ENCODE data around the gene ST6GALNAC2.

The ST6GALNAC2 gene

DNA sequence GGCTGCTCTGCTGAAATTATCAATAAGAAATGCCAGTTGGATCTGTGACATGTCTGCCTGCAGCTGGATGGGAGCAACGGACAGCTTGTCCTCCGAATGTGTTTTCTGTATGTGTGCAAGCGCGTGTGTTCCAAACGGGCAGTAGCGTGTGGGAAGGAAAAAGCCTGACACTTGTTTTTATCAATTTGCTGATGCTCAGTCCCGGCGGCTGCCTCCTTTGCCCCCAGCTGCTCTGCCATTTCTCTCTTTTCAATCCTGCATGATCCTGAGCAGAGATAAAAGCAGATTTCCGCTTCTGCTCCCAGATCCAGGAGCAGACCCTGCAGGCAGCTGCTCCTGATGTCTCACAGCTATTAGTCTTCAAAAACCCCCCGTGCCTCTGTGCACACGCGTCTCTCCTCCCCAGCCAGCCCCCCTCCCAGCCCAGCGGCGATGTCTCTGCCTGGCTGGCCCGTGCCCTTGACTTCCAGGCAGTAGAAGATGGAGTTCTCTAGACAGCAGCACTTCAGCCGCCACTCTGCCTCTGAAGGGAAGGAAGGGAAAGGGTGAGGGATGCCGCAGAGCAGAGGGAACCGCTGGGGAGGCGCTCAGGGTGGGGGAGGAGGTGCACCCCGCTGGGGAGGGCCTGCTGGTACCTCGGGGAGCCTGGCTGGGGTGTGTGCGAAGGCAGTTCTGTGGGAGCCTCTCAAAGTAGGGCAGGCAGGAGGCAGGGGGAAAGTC is 41.7 kb downstream of the ST6GALNAC2 start:
- no peak overlapping the region for H3K4me3 ChIP-seq (ENCODE audit: low read depth, low read length)
- TF ChIP-seq, protein P1, sequence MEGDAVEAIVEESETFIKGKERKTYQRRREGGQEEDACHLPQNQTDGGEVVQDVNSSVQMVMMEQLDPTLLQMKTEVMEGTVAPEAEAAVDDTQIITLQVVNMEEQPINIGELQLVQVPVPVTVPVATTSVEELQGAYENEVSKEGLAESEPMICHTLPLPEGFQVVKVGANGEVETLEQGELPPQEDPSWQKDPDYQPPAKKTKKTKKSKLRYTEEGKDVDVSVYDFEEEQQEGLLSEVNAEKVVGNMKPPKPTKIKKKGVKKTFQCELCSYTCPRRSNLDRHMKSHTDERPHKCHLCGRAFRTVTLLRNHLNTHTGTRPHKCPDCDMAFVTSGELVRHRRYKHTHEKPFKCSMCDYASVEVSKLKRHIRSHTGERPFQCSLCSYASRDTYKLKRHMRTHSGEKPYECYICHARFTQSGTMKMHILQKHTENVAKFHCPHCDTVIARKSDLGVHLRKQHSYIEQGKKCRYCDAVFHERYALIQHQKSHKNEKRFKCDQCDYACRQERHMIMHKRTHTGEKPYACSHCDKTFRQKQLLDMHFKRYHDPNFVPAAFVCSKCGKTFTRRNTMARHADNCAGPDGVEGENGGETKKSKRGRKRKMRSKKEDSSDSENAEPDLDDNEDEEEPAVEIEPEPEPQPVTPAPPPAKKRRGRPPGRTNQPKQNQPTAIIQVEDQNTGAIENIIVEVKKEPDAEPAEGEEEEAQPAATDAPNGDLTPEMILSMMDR (IDR thresholded peaks at IDR 0.05; ENCODE audit: low read depth, low read length), result no peak

DNA sequence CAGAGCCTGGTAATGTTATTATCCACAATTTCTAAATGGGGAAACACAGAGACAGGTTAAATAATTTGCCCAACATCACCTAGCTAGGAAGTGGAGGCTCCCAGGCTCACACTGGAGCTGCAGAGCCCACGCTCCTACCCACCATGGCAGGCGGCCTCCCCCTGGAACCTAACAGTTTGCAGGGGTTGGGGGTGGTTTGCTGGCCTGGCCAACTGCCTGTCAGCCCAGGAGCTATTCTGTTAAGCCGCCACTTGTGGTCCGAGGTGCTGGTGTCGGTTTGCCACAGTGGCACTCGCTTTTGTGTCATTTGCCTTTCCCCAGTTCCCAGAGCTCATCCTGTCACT is 42.2 kb downstream of the ST6GALNAC2 start:
- no peak overlapping the region for H3K4me3 ChIP-seq (ENCODE audit: low read depth, low read length)
- TF ChIP-seq, protein P1 (IDR thresholded peaks at IDR 0.05; ENCODE audit: low read depth, low read length), result no peak

DNA sequence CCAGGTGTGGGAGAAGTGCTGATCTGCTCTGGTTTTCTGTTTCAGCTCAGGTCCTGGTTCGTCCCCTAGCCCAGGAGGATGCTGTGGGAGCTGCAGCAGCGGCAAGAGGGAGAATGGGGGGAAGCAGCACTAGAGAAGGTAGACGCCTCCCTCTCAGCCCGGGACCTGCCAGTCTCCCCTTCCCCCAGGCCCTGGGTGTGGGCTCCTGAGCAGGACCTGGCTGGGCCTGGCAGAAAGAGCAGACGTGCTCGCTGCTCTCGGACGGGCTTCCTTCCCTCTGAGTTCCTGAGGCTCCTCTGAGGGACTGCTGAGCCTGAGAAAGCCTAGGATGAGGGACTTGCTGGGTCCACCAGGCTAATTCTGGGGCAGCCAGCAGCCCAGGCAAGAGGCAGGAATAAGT is 42.7 kb downstream of the ST6GALNAC2 start:
- TF ChIP-seq, protein P1 (IDR thresholded peaks at IDR 0.05; ENCODE audit: low read depth, low read length), result no peak
- no peak overlapping the region for H3K4me3 ChIP-seq (ENCODE audit: low read depth, low read length)

DNA sequence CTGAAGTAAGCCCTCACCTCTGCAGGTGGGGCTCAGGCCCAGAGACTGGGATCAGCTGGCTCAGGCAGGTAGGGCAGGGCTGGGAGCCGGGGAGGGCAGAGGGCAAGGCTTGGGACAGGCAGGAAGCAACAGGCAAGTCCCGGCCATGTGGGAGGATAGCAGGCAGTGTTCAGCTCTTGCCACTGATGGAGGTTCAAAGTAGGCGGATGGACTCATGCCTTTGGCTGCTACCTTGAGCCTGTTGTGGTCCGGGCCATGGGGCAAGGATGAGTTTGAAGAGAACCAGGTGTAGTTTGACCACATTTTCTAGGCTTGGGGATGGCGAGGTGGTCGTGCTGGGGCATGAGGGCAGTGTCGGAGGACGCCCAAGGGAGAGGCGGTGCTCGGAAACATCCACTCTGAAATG is 43.1 kb downstream of the ST6GALNAC2 start:
- TF ChIP-seq, protein P1 (IDR thresholded peaks at IDR 0.05; ENCODE audit: low read depth, low read length), result no peak
- H3K4me3 ChIP-seq (ENCODE audit: low read depth, low read length), result no peak overlapping the region

DNA sequence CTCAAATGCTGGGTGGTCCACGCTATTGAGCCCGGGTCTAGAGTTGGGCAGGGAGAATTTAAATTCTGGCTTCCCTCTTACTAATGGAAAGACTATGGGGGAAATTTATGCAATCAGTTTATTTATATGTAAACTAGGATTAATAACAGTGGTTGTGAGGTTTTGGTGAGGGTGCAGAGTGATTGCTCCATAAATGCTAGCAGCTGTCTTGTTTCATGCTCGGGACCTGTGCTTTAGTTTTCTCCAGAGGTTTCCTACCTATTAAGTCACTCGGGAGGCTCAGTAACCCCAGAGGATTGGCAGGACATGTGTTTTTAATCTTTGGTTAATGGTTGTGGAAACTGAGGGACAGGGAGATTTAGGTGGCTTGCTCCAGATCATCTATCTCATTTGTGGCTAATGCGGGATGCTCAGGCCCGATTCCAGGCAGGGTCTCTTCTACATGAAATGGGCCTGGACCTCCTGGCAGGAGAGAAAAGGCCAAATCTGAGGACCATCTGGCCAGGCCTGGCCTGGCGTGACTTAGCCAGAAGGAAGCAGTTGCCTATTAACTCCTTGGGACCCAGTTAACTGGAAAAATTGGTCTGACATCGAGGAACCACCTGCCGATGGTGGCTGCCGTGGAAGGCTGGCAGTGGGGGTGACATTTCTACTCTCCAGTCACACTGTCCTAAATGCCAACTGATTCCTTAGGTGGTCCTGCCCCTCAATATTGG is 43.8 kb downstream of the ST6GALNAC2 start:
- TF ChIP-seq, protein P1 (IDR thresholded peaks at IDR 0.05; ENCODE audit: low read depth, low read length), result no peak
- no peak overlapping the region for H3K4me3 ChIP-seq (ENCODE audit: low read depth, low read length)

DNA sequence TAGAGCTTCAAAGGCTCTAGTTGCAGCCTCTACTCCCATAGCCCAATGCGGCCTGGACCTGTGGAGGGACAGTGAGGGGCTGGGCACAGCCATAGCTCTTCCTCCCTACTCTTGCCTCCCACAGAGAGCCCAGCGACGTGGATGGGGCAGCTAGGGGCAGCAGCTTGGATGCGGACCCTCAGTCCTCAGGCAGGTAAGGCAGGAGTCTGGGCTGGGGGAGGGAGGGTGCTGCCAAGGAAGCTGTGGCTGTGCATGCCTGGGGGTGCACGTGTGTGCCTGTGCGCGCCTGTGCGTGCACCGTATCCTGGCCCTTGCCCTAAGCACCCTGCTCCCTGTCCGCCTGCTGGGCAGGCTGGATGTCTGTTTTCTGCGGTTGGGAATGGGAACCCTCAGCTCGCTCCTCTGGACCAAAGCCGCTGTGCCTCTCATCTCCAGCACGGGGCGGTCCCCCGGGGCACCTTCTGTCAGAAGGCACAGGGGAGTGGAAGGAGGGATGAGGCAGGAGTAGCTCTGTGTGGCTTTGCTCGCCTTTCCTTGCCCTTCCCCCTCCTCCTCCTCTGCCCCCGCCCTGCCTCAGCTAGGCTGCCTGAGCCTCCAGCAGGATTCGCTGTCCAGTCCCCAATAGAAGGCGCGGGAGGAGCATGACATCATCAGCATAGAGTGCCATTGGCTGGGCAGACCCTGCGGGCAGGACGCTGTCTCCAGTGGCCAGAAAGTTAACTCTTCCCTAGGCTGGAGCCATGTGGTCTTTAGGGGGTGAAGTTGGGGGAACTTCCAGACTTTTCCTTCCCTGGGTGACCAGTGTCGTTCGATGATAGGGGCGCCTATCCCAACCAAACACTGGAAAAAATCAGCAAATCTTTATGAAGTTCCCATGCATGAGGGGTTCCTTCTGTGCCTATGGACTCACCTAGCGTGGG is 45.0 kb downstream of the ST6GALNAC2 start:
- peak overlapping the region; percentile 33; the same call in 1 of the 2 replicates for H3K4me3 ChIP-seq (ENCODE audit: low read depth, low read length)
- TF ChIP-seq, protein P1 (IDR thresholded peaks at IDR 0.05; ENCODE audit: low read depth, low read length), result no peak
